K562 (cell line): Measurements from ENCODE around the gene XKR7.

ENCODE experiments used
- CHD2 ChIP-seq: IDR thresholded peaks from 2 replicates; pipeline ENCODE4 v1.6.1; 2011; ENCODE audit warnings: low read depth, low read length
- EP300 ChIP-seq: IDR thresholded peaks from 2 replicates; pipeline ENCODE4 v1.6.1; 2012; ENCODE audit warnings: low read length, improper control_type of control experiment
- MED1 ChIP-seq: sonication (generic); formaldehyde crosslinking; IDR thresholded peaks from 2 replicates; pipeline ENCODE4 v1.8.1; 2023; ENCODE audit warnings: missing genetic modification reagents, borderline replicate concordance
- MXI1 ChIP-seq: IDR thresholded peaks from 2 replicates; pipeline ENCODE4 v1.6.1; 2011; ENCODE audit warnings: low read depth, mild to moderate bottlenecking, improper control_type of control experiment, low read length
- POLR2A ChIP-seq: fragments of 450-650 bp; conservative IDR thresholded peaks from 2 replicates; pipeline ENCODE4 v1.6.1; 2016
- SRF ChIP-seq, 2 experiments: fragments of 250-450, 450-650 bp in 1 of 2; sonication (Bioruptor Pico) in 1 of 2; sonication (generic) in 1 of 2; formaldehyde crosslinking; IDR thresholded peaks; 2 replicates each; pipeline versions ENCODE4 v1.5.0 to v1.5.1; 2020 to 2022; ENCODE audit warnings: mild to moderate bottlenecking in 1 of 2, missing genetic modification reagents in 1 of 2
- ZNF124 ChIP-seq: sonication (generic); formaldehyde crosslinking; IDR thresholded peaks from 2 replicates; pipeline ENCODE4 v1.8.1; 2022; ENCODE audit warnings: missing genetic modification reagents
- TF ChIP-seq, protein P1 (sequence below): fragments of 450-650 bp; IDR thresholded peaks from 2 replicates; pipeline ENCODE4 v1.6.1; 2017; ENCODE audit warnings: mild to moderate bottlenecking, moderate library complexity
- TF ChIP-seq, protein P2 (sequence below): sonication (generic); formaldehyde crosslinking; IDR thresholded peaks from 2 replicates; pipeline ENCODE4 v1.8.0; 2022; ENCODE audit warnings: missing genetic modification reagents, mild to moderate bottlenecking, moderate library complexity, borderline replicate concordance
- TF ChIP-seq, protein P3 (sequence below), 3 experiments: IDR thresholded peaks in 2 of 3; conservative IDR thresholded peaks in 1 of 3; 2 replicates each; pipeline ENCODE4 v1.5.1; 2011 to 2012; ENCODE audit warnings: low read length in 3 of 3, mild to moderate bottlenecking in 3 of 3, control low read depth in 2 of 3, improper control_type of control experiment in 1 of 3, inconsistent platforms in 1 of 3, low read depth in 1 of 3, mixed read lengths in 1 of 3, moderate library complexity in 1 of 3; ENCODE audit not compliant: insufficient read depth in 2 of 3
- TF ChIP-seq, protein P4 (sequence below), 3 experiments: fragments of 200-800 bp in 1 of 3; fragments of 250-450 bp in 1 of 3; fragments of 450-650 bp in 1 of 3; sonication (Bioruptor Pico) in 1 of 3; sonication (Bioruptor generic) in 1 of 3; formaldehyde crosslinking in 1 of 3; IDR thresholded peaks; 2 replicates each; pipeline versions ENCODE4 v1.6.1 to v1.8.0; 2016 to 2022; ENCODE audit warnings: mild to moderate bottlenecking in 2 of 3, missing genetic modification characterization in 2 of 3, missing compliant biosample characterization in 1 of 3, moderate library complexity in 1 of 3

DNA sequence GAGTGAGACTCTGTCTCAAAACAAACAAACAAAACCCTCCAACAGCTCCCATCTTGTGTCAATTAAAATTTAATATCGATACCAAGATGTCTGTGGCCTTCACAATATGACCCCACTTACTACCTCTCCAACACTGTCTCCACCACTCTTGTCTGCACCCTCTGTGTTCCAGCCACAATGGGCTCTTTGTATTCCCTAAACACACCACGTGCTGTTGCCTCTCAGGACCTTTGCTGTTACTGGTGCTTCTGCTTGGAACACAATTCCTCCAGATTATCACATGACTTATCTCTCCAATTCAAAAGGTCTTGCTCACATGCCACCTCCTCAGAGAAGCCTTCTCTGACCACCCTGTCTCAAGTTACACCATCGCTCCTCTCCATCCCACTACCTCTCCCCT lies 78.0 kb downstream of the XKR7 start:
- TF ChIP-seq SRF (CRISPR knock-in tag; IDR thresholded peaks at IDR 0.05) (no peak), CHD2 (no peak), POLR2A (no peak), MED1 (CRISPR knock-in tag) (no peak), MXI1 (no peak), ZNF124 (no peak), EP300 (no peak)
- TF ChIP-seq, protein P1, sequence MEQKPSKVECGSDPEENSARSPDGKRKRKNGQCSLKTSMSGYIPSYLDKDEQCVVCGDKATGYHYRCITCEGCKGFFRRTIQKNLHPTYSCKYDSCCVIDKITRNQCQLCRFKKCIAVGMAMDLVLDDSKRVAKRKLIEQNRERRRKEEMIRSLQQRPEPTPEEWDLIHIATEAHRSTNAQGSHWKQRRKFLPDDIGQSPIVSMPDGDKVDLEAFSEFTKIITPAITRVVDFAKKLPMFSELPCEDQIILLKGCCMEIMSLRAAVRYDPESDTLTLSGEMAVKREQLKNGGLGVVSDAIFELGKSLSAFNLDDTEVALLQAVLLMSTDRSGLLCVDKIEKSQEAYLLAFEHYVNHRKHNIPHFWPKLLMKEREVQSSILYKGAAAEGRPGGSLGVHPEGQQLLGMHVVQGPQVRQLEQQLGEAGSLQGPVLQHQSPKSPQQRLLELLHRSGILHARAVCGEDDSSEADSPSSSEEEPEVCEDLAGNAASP, result no peak
- TF ChIP-seq, protein P2, sequence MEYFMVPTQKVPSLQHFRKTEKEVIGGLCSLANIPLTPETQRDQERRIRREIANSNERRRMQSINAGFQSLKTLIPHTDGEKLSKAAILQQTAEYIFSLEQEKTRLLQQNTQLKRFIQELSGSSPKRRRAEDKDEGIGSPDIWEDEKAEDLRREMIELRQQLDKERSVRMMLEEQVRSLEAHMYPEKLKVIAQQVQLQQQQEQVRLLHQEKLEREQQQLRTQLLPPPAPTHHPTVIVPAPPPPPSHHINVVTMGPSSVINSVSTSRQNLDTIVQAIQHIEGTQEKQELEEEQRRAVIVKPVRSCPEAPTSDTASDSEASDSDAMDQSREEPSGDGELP (CRISPR knock-in tag), result no peak
- TF ChIP-seq, protein P3, sequence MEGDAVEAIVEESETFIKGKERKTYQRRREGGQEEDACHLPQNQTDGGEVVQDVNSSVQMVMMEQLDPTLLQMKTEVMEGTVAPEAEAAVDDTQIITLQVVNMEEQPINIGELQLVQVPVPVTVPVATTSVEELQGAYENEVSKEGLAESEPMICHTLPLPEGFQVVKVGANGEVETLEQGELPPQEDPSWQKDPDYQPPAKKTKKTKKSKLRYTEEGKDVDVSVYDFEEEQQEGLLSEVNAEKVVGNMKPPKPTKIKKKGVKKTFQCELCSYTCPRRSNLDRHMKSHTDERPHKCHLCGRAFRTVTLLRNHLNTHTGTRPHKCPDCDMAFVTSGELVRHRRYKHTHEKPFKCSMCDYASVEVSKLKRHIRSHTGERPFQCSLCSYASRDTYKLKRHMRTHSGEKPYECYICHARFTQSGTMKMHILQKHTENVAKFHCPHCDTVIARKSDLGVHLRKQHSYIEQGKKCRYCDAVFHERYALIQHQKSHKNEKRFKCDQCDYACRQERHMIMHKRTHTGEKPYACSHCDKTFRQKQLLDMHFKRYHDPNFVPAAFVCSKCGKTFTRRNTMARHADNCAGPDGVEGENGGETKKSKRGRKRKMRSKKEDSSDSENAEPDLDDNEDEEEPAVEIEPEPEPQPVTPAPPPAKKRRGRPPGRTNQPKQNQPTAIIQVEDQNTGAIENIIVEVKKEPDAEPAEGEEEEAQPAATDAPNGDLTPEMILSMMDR (IDR thresholded peaks at IDR 0.05 in 2 of 3, conservative IDR thresholded peaks at IDR 0.05 in 1 of 3; ENCODE audit: insufficient read depth in 2 of 3, low read depth in 1 of 3, low read length in 3 of 3), result no peak
- TF ChIP-seq, protein P4, sequence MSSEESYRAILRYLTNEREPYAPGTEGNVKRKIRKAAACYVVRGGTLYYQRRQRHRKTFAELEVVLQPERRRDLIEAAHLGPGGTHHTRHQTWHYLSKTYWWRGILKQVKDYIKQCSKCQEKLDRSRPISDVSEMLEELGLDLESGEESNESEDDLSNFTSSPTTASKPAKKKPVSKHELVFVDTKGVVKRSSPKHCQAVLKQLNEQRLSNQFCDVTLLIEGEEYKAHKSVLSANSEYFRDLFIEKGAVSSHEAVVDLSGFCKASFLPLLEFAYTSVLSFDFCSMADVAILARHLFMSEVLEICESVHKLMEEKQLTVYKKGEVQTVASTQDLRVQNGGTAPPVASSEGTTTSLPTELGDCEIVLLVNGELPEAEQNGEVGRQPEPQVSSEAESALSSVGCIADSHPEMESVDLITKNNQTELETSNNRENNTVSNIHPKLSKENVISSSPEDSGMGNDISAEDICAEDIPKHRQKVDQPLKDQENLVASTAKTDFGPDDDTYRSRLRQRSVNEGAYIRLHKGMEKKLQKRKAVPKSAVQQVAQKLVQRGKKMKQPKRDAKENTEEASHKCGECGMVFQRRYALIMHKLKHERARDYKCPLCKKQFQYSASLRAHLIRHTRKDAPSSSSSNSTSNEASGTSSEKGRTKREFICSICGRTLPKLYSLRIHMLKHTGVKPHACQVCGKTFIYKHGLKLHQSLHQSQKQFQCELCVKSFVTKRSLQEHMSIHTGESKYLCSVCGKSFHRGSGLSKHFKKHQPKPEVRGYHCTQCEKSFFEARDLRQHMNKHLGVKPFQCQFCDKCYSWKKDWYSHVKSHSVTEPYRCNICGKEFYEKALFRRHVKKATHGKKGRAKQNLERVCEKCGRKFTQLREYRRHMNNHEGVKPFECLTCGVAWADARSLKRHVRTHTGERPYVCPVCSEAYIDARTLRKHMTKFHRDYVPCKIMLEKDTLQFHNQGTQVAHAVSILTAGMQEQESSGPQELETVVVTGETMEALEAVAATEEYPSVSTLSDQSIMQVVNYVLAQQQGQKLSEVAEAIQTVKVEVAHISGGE (CRISPR knock-in tag; IDR thresholded peaks at IDR 0.05), result no peak
